Fibroblast of skin of abdomen (primary cell): ENCODE data around the gene SLC2A1.

Experiments
- DNase-seq: peaks from one replicate; pipeline ENCODE4 v3.0.0-alpha.2; 2013

SLC2A1 gene

DNA sequence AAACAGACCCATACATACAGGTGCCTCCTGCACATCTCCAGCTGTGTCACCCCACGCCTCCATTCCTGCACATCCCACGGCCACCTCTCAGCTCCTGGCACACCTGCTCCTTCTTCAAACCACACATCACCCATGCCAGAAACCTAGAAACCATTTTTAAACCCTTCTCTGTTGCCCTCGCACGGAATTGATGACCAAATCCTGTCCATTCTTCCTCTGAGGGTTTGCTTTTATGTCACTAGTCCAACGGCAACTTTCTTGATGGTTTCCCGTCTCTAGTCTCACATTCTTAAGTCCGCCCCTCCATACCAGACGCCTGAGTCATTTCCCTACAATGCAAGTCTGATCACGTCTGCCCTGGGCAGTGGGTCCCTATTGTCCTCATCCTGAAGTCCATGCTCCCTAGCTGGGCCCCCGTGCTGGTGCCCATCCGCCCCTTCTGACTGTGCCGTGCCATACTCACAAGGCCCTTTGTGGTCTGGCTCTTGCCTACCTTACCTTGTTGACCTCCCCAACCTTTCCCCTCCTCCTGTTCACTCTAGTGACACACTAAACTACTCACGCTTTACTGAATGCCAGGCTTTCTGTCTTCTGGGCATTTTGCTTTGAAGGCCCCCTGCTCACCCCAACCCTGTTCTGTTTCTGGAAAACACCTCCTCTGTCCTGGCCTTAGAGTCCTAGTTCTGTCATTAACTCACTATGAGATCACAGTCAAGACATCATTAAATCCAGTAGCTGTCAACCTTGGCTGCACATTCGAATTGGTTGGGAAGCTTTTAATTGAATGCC lies 17.6 kb downstream of the SLC2A1 start:
- DNase-seq, result peak; percentile 98

DNA sequence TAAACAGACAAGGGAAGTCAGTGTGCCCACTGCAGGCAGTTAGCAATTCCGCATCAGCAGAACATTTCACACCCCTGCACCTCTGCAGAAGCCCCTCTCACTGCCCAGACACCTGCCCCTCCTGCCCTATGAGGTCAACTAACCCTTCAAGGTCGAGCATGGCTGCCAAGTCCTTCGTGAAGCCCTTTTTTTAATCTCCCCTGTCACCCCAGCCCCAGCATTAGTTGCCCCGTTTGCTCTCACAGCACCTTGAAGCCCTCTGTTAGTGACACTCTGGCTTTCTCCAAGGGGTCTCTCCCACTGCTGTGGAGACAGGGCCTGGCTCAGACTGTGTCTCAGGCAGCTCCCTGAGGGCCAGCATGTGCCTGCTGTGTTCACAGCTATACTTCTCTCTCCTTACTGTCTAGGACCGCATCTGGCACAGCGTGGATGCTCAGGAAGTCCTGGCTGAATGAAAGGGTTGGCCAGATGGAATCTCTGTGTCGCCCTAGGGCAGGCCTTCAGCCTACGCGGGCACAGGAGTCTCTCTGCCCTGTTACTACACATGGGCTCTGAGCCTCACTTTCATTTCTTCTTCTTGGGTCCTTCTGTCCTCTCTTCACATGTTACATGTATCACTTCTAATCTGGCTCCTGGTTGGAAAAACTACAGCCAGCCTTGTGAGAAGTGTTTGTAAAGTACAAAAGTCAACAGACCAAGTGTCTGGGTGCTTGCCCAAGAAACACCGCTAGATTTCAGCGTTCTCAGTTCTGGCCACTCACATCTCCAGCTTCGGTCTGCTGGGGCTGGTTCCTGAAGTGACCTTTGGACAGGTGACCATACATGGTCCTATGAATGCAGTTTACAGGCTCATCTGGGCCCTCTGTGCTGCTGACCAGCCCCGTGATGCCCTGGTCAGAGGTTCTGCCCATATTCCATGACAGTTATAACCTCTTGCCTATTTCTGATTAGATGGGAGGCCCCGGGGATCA lies 19.7 kb downstream of the SLC2A1 start:
- no peak for DNase-seq

DNA sequence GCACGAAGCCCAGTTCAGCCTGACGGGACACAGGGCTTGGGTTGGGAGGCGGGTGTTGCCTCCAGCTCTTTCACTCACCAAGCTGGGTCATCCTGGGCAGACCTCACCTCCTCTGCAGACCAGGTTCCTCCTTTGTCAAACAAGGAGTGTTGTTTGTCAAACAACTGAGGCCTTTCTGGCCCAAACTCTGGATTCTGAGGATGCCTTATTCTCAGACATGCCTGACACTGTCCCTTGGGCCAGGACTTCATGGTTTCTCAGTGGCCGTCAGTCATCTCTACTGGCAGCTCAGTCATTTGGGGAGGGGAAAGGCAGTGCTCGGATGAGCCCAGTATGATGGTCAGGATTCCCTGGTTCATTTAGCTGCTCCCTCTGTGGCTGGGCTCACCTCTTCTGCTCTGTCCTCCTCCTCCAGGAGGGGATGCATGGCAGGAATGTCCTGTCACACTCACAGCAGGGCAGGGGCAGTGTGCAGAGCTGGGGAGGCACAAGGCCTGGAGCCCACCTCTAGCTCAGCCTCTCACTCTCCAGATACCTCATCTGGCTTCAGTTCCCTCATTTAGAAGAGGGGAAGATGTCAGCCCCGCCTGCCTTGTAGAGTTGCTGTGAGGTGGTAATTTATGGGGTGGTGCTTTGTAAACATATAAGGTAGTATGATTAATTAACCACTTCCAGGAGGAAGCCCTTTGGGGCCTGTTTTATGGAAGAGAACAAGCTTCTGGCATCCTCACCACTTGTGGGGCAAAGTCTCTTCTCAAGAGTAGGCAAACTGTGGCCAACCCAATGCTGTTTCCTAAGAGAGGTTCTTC lies 20.6 kb downstream of the SLC2A1 start:
- DNase-seq, result no peak

DNA sequence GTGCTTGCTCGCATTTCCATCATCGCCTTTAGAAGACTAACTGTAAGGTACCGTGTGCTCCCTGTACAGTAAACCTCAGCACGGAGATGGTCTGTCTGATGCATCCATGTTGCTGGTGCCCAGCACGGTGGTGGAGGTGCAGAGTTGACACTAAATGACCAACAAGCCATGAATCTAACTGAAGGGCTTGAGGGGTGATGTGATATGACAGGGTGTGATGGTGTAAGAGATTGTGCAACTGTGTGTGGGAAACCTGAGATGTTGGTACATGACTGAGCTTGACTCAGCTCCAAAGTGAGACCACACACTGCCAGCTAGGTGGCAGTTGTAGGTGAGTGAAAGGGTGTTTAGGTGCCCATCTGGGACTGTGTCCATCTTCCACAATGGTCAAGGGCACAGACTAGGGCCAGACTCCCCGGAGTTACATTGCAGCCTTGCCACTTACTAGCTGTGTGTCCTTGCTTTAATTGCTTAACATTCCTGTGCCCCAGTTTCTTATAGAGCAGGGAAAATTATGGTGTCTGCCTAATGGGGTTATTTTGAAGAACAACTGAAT lies 21.4 kb downstream of the SLC2A1 start:
- DNase-seq, result peak; percentile 68

DNA sequence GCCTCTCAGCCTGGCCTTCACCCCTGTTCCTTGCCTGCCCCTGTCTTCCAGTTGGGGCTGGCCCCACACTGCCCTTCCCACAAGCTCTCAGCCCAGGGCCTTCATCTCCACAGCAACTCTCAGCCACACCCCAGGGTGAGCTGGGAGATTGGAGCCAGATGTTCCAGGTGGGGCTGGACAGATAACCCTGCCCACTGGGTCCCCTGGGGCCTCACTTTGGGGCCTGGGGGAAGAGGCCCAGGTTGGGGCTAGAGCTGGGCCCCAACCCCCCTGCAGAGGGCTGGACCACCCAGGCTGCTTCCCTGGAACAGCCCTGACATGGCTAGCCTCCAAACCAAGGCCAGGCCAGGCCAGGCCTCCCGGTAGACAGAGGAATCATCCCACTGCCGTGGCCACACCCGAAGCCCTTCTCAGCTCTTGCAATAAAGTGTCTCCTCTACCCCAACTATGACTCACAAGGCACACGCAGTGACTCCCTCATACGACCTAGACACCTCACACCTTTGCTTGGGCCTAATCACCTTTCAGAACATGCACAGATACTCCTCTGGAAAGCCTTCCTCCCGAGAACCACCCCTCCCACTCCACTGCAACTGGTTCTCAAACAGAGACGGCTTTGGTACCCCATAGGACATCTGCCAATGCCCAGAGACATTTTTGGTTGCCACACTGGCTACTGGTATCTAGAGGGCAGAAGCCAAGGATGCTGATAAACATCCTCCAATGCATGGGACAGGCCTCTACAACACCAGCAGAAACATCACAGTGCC lies 22.2 kb downstream of the SLC2A1 start:
- peak; percentile 90 for DNase-seq

DNA sequence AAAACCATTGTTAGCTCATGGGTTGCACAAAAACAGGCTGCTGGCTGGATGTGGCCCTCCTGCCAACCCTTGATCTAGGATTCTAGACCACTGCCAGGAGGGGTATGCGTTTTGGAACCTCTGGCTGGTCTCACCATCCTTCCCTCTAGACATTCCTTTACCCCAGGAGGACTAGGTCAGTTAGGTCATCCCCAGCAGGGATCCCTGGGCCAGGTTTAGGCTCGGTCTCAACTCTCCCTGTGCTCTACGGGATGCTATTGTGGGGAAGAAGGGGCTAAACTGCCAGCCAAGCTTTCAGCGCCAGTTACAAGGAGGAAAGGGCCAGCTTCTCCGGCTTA lies 22.7 kb downstream of the SLC2A1 start:
- DNase-seq, result no peak

DNA sequence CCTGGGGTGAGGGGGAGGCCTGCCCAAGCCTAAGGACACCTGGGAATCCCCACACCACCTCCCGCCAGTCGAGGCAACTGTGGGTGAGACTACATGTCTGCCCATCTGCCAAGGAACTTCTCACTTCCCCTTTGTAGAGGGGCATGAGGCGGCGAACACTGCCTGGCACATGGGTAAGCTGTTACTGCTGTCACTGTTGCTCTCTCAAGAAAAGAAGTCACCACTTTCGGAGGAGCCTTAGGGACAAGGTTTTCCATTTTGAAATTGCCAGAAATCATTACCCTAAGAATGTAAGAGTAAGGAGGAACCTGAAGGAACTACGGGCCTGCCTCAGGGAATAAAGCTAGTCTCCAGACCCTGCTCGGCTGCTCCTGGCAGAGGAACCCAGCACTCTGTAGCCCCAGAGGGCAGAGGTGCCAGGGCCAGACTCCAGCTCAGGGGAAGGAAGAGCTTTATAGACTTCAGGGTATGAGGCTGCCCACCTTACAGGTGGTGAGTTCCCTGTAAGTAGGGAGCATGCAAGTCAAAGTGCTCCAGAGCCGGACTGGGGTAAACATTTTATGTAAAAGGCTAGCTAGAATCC lies 23.3 kb downstream of the SLC2A1 start:
- DNase-seq, result no peak

DNA sequence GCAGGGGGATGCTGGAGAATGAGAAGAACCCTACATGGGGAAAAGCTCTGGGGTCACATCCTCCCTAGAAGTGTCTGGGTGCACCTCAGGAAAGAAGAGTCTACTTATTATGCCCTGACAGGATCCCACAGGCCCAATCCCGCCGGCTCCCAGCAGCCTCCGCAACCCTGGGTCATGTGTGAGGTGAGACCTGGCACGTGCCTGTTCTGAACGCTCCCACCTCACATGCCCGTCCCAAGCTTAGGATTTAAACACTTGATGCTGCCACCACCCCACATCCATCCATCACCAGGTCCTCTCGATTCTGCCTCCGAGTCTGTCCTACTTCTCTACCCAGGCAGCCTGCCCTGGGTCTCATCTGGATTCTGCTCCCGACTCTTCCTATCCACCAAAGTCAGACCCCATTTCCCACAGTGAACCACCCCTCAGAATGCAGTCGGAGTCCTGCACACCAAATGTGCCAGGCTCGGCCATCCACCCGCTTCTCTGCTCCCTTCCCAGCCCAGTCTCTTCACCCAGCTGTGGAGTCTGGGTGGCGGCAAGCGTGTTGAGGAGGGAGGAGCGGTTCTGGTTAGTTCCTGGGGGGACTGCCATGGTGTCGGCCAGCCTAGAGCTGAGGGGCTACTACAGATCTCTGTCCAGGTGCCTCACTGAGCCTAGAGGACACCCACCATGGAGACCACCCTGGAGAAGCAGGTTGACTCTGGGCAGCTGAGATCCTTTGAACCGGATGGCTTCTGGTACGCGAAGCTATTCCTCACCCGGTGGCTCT lies 23.9 kb downstream of the SLC2A1 start:
- DNase-seq, result no peak

DNA sequence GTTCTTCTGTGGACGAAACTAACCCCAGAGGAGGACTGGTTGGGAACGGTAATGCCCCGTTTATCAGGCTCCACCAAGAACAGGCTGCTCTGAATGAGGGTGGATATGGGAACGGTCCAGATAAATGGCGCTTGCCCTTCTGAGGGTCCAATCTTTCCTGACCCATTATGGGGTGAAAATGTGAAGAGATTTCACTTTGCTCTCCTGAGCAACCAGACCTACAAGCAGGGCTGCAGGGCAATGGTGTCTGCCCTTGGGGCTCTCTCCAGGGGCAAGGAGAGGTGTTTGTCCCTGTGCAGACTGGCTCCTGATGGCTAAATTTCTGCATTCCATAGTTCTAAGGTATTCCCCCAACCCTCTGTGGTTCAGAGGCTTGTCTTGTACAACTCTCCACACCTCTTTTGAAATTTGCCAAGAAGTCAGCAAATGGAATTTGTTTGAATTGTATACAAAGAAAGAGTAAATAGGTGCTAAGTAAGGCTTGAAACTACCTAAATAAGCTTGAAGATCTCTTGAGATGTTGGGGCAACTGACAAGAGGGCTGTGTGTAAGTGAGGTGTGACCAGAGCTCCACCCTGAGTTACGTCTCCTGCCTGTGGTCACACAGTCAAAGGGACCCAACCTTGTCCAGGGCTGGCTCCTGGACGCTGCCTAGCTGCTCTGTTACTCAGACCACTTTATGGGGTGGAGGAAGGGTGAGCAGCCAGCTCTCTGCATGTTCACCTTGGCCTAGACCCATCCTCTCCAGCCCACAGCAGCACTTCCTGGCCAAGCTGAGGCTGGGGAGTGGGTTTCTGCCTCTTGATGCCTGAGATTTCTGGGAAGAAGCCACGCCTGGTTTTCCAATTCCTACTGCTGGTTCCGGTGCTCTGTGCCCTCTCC lies 24.8 kb downstream of the SLC2A1 start:
- no peak for DNase-seq

DNA sequence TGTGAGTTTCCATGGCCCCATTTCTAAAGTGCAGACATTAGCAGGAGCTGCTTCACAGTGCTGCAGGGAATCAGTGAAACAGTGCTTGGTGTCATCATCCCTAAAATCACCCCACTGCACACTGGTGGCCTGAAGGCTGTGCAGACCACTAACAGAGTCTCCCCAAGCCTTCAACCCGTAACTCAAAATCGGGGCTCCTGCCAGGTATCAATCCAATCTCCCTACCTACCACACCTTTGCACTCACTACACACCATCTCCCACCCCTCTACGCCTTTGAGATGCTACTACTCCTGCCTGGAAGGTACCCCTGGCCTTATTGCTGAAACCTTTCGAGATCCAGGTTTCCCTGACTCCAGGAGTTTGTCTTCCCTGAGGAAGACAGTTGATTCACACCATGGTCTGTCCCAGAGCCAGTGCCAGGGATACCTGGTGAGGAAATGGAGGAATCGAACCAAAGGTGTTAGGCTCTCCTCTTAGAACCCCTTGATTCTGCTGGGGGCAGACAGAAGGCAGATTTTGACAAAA lies 25.5 kb downstream of the SLC2A1 start:
- DNase-seq, result no peak

DNA sequence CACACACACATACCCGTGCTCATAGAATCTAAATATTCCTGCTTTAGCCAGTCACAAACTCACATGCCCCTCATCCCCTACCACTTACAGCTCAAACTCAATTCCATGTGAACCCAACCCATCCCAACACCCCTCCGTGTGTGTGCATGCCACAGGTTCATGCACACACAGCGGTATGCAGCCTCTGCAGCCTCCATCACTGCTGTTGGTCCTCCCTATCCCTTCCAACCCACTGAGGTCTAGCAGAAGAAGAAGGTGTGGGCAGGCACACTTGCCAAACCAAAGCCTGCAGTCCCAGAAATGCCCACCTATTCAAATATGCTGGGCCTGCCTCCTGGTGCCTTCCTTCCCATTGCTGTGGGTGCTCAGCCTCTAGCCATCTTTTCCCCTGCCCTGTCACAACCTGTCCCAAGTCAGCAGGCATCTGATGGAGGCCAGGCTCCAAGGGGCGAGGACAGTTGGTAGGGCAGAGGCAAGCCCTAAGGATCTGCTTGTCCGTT lies 26.2 kb downstream of the SLC2A1 start:
- no peak for DNase-seq

DNA sequence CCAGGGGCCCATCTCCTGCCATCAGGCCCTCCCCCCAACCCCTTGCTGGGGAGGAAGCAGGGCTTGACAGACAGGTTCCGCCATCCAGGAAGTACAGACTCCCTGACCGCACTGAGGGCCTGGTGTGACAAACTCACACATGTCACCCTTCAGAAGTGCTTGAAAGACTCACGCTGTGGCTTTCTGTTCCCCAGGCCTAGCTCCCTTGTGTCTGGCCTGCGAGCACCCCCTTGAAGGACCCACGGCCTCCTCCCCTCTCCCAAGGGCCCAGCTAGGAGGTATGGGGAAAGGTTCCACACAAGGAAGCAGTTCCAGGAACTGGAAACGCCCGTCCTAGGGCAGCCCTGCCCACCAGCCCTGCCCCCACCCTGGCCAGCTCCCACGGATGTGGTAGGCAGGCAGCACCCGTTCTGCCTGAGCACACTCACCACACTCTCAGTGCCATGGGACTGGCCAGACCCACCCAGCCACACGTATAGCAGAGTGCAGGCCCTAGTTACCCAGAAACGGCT lies 26.7 kb downstream of the SLC2A1 start:
- DNase-seq, result no peak

DNA sequence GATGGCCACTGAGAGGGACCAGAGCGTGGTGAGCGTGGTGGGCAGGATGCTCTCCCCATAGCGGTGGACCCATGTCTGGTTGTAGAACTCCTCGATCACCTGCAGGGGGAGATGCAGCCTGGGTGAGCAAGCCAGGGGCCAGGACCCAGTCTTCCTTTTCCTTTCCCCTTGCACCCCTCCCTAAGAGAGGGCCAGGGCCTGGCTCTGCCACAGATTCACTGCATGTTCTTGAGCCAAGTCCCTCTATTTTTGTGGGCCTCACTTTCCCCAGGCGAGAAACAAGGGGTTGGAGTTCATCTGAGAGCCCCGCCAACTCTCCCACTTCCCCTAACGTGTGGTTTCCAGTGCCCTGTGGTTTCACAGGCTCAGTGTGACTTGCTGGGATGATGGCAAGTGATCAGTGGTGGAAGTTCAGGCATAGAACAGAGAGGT lies 27.5 kb downstream of the SLC2A1 start:
- DNase-seq, result peak; percentile 47

DNA sequence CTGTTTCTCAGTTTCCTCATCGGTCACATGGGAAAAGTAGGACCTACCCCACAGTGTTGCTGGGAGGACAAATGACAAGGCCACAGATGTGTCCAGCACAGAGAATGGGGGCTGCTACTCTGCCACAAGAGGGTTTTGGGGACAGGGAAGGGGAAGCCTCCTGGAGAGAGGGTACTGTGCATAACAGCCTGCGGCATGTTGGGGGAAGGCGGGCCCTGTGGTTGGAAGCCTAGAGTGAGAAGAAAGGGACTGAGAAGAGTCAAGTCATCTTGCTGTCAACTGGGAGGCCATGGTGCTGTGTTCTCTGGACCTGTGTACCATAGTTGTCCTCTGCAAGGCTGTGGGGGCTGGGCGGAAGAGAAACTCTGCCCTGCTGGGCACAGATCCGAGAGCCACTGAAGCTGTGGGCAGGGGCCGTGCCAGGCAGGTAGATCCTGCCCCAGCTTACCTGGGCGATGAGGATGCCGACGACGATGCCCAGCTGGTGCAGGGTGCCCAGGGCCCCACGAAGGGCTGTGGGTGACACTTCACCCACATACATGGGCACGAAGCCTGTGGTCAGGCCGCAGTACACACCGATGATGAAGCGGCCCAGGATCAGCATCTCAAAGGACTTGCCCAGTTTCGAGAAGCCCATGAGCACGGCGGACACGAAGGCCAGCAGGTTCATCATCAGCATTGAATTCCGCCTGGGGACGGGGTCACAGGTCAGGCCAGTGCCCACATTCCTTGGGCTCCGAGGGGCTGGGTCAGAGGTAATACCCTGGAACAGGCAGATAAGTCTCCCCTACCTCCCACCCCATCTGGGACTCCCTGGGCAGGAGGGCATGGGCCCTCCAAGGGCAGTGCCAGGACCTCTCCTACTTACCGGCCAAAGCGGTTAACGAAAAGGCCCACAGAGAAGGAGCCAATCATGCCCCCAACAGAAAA lies 28.2 kb downstream of the SLC2A1 start:
- no peak for DNase-seq

DNA sequence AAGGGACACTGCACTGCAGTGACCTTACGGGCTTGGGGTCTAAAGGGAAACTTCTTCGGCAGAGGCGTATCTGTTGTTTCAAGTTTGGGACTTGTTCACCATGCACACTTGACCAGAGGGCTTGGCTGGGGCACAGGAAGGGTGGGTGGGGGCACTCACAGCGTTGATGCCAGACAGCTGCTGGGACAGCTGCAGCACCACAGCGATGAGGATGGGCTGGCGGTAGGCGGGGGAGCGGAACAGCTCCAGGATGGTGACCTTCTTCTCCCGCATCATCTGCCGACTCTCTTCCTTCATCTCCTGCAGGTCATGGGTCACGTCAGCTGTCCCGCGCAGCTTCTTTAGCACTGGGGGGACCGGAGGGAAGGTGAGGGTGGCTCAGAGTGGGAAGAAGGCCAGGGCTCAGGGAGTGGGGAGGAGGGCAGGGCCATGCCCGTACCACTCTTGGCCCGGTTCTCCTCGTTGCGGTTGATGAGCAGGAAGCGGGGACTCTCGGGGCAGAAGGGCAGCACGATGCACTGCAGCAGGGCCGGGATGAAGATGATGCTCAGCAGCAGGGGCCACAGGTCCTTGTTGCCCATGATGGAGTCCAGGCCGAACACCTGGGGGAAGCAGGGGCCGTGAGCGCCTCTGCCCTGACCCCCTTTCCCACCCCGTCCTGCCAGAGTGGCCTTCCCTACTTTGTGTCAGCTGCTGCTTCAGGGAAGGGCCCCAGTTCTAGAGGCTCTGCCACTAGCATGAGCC lies 29.1 kb downstream of the SLC2A1 start:
- DNase-seq, result no peak

DNA sequence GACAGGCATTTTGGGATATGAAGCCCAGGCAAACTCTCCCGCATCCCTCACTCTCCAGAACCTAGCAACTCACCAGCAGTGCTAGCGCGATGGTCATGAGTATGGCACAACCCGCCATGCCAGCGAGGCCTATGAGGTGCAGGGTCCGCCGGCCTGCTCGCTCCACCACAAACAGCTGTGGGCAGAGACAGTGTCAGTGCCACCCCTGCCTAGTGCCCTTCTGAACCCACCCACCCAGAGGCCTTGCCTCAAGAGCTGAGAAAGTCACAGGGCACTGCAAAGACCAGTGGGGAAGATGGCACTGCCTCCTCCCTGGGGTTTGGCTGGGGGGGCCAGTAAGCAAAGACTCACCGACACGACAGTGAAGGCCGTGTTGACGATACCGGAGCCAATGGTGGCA lies 29.8 kb downstream of the SLC2A1 start:
- DNase-seq, result no peak
